ENCODE data around the gene TMEM150C.
"Not testable (repeated sequence)": the region's sequence is repeated elsewhere in the genome, so short reads cannot be mapped to it uniquely, and the experiment has no call there.

Gene TMEM150C

GRCh38 chr4:82559735-82560120 is 2.1 kb downstream of the TMEM150C start:
- TF ChIP-seq, protein P1, sequence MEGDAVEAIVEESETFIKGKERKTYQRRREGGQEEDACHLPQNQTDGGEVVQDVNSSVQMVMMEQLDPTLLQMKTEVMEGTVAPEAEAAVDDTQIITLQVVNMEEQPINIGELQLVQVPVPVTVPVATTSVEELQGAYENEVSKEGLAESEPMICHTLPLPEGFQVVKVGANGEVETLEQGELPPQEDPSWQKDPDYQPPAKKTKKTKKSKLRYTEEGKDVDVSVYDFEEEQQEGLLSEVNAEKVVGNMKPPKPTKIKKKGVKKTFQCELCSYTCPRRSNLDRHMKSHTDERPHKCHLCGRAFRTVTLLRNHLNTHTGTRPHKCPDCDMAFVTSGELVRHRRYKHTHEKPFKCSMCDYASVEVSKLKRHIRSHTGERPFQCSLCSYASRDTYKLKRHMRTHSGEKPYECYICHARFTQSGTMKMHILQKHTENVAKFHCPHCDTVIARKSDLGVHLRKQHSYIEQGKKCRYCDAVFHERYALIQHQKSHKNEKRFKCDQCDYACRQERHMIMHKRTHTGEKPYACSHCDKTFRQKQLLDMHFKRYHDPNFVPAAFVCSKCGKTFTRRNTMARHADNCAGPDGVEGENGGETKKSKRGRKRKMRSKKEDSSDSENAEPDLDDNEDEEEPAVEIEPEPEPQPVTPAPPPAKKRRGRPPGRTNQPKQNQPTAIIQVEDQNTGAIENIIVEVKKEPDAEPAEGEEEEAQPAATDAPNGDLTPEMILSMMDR (IDR thresholded peaks at IDR 0.05): no peak
- DNase-seq: no peak
- Histone ChIP-seq H3K27ac (no peak overlapping the region), H3K4me1 (peaks cover 0 to 11% (median 5%) of the 10 kb centered on the region in 4 donors), H3K27me3 (peaks cover 0 to 23% of the 10 kb centered on the region in 2 donors), H3K36me3 (no peaks in the 10 kb centered on the region), H3K9me3 (no peaks in the 10 kb centered on the region), H3K4me3 (no peak overlapping the region)
- intact Hi-C loops (cut with DNase I; ENCODE audit: low total_unique reads): no loop called here

DNA sequence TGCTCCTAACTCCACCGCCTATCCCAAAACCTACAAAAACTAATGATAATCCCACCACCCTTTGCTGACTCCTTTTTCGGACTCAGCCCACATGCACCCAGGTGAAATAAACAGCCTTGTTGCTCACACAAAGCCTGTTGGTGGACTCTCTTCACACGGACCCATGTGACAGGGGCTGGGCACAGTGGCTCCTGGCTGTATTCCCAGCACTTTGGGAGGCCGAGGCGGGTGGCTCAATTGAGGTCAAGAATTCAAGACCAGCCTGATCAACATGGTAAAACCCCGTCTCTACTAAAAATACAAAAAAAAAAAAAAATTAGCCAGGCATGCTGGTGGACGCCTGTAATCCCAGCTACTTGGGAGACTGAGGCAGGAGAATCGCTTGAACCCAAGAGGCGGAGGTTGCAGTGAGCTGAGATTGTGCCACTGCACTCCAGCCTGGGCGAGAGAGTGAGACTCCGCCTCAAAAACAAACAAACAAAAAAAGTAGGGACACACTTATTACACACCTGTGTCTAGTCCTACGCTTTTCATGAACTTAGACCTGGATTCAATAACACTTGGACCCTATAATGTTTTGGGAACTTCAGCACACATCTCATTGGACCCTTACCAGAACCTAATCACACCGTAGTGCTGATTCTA is 2.6 kb downstream of the TMEM150C start:
- Histone ChIP-seq H3K27me3 (peaks cover 0 to 23% of the 10 kb centered on the region in 2 donors), H3K4me1 (peaks cover 0 to 11% (median 5%) of the 10 kb centered on the region in 4 donors)
- H3K9me3 ChIP-seq; H3K36me3 ChIP-seq; DNase-seq; H3K27ac ChIP-seq; H3K4me3 ChIP-seq; intact Hi-C loops (cut with DNase I; ENCODE audit: low total_unique reads): not testable (repeated sequence)

GRCh38 chr4:82555276-82555675 is 6.5 kb downstream of the TMEM150C start:
- Histone ChIP-seq H3K27ac (no peak overlapping the region), H3K36me3 (no peaks in the 10 kb centered on the region), H3K27me3 (peaks cover 0 to 10% of the 10 kb centered on the region in 2 donors), H3K9me3 (no peaks in the 10 kb centered on the region), H3K4me3 (no peak overlapping the region), H3K4me1 (no peaks in the 10 kb centered on the region)
- no peak for DNase-seq
- intact Hi-C loops (cut with DNase I; ENCODE audit: low total_unique reads): no loop called here
- TF ChIP-seq, protein P1 (IDR thresholded peaks at IDR 0.05): no peak

DNA sequence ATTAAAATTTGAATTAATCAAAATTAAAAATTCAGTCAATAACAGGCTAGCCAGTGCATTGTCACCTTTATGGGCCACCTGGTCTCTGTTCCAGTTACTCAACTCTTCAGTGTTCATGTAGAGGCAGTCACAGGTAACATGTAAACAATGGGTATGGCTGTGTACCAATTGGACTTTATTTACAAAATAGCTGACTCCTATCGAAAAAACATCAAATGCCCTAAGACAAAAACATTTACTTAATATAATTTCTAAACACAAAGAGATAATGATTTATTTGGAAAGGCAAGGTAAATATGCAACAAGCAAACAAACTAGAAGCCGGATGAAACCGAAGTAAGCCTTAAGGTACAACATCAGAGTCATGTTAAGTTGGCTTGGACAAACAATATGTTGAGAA is 8.8 kb downstream of the TMEM150C start:
- intact Hi-C loops (cut with DNase I; ENCODE audit: low total_unique reads): no loop called here
- H3K27me3 ChIP-seq: peaks cover 0 to 4% of the 10 kb centered on the region in 2 donors
- H3K4me1 ChIP-seq: no peaks in the 10 kb centered on the region
- no peak overlapping the region for H3K27ac ChIP-seq
- TF ChIP-seq, protein P1 (IDR thresholded peaks at IDR 0.05): no peak
- H3K36me3 ChIP-seq: no peaks in the 10 kb centered on the region
- H3K9me3 ChIP-seq: no peaks in the 10 kb centered on the region
- no peak for DNase-seq
- no peak overlapping the region for H3K4me3 ChIP-seq

DNA sequence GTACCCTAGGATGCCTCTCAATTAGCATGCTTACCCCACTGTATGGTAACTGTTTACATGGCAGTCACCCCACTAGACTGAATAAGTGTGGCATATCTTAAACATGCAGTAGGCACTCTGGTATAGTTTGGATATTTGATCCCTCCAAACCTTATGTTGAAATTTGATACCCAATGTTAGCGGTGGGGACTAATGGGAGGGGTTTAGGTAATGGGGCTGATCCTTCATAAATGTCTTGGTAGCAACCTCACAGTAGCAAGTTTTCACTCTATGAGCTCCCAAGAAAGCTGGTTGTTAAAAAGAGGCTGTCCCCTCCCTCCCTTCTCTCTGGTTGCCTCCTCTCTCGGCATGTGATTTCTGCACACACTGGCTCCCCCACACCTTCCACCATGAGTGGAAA is 10.1 kb downstream of the TMEM150C start:
- Histone ChIP-seq H3K36me3 (no peaks in the 10 kb centered on the region), H3K4me3 (no peak overlapping the region), H3K9me3 (no peaks in the 10 kb centered on the region), H3K27ac (no peak overlapping the region), H3K27me3 (peaks cover 0 to 3% of the 10 kb centered on the region in 2 donors), H3K4me1 (no peaks in the 10 kb centered on the region)
- intact Hi-C loops (cut with DNase I; ENCODE audit: low total_unique reads): no loop called here
- TF ChIP-seq, protein P1 (IDR thresholded peaks at IDR 0.05): no peak
- DNase-seq: no peak

GRCh38 chr4:82547850-82548249 is 13.9 kb downstream of the TMEM150C start:
- intact Hi-C loops (cut with DNase I; ENCODE audit: low total_unique reads); H3K4me1 ChIP-seq: not testable (repeated sequence)

GRCh38 chr4:82543131-82543530 is 18.7 kb downstream of the TMEM150C start:
- Histone ChIP-seq H3K9me3 (peaks cover 0 to 5% (median 0%) of the 10 kb centered on the region in 3 donors), H3K36me3 (no peaks in the 10 kb centered on the region), H3K27ac (no peak overlapping the region), H3K4me1 (no peaks in the 10 kb centered on the region), H3K4me3 (no peak overlapping the region), H3K27me3 (no peaks in the 10 kb centered on the region)
- TF ChIP-seq, protein P1 (IDR thresholded peaks at IDR 0.05): no peak
- intact Hi-C loops (cut with DNase I; ENCODE audit: low total_unique reads): no loop called here
- DNase-seq: no peak

More at GRCh38 chr4:82547850-82548249, 13.9 kb downstream of the TMEM150C start:
- not testable (repeated sequence) for H3K36me3 ChIP-seq, H3K4me3 ChIP-seq, H3K27ac ChIP-seq, H3K9me3 ChIP-seq, H3K27me3 ChIP-seq, DNase-seq
